ENCODE data around the gene PPA2.

DNA sequence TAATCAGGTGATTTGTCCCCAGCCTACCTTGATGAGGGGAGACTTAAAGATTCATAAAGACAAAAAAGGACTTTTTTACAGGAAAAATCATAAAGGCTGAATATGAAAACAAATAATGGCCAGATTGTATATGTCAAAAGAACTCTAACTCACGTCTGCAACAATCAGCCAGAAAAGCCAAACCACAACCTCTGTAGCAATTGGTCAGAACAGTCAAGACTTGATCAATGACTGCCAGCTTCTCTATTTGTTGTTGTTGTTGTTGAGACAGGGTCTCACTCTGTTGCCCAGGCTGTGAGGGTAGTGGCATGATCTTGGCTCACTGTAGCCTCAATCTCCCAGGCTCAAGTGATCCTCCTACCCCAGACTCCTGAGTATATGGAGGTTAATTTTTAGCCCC, 35.9 kb upstream of the PPA2 start:
- no peak for TF ChIP-seq BHLHE40 (IDR thresholded peaks at IDR 0.05; ENCODE audit: borderline replicate concordance)
- TF ChIP-seq FOXA1 (IDR thresholded peaks at IDR 0.05), result no peak
- no peak for TF ChIP-seq ZNF384 (IDR thresholded peaks at IDR 0.05)
- TF ChIP-seq L3MBTL2 (conservative IDR thresholded peaks at IDR 0.05), result no peak
- TF ChIP-seq HDGF (IDR thresholded peaks at IDR 0.05; ENCODE audit: borderline replicate concordance), result no peak
- no peak for TF ChIP-seq ELF4 (IDR thresholded peaks at IDR 0.05)
- no peak for TF ChIP-seq SP1 (IDR thresholded peaks at IDR 0.05)
- TF ChIP-seq, protein P1, sequence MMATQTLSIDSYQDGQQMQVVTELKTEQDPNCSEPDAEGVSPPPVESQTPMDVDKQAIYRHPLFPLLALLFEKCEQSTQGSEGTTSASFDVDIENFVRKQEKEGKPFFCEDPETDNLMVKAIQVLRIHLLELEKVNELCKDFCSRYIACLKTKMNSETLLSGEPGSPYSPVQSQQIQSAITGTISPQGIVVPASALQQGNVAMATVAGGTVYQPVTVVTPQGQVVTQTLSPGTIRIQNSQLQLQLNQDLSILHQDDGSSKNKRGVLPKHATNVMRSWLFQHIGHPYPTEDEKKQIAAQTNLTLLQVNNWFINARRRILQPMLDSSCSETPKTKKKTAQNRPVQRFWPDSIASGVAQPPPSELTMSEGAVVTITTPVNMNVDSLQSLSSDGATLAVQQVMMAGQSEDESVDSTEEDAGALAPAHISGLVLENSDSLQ (IDR thresholded peaks at IDR 0.05), result no peak
- TF ChIP-seq FOXK2 (IDR thresholded peaks at IDR 0.05), result no peak
